Middle frontal gyrus (tissue), 1 donor: Measurements from ENCODE around the gene GJB4.

ENCODE experiments used
- DNase-seq: peaks from one replicate; pipeline ENCODE4 v3.0.0-alpha.2; 2015; ENCODE audit warnings: low spot score; ENCODE audit errors: extremely low spot score

Gene GJB4

DNA sequence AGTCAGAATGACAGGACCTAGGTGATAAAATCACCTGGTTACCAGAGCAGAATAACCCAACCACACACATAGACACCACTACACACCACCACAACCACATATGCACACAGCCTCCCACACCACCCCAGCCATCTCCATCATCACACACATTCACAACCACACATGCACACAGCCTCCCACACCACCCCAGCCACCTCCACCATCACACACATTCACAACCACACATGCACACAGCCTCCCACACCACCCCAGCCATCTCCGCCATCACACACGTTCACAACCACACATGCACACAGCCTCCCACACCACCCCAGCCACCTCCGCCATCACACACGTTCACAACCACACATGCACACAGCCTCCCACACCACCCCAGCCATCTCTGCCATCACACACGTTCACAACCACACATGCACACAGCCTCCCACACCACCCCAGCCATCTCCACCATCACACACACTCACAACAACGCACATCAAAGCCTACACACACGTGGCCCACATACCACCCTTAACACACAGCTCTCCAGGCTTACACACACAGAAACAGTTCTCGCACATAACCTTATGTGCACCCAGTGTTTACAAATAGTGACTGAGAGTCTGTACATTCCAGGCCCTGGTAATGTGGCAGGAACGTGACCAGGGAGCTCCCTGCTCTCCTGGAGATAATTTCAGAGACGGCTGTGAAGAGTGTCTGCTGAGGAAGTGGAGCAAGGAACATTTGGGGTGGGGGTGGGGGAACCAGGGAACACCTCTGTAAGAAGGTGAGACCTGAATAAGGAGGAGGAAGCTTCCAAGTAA is 18.2 kb downstream of the GJB4 start:
- no peak for DNase-seq

- no peak for DNase-seq
Observed at GRCh38 chr1:34778381-34778780, 18.8 kb downstream of the GJB4 start.

DNA sequence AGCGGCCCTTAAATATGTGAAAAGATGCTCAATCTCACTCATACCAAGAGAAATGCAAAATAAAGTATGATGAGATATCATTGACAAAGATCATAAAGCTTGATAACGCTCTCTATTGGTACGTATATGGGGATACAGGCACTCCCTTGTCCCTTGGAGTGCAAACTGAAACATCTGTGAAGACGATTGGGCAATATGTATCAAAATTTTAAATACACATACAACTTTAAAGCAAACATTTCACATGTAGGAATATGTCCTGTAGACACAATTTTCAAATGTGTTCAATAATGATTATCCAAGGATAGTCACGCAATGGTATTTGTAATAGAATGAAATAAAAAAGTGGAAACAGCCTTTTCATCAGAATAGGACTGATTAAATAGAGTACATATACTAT is 19.5 kb downstream of the GJB4 start:
- no peak for DNase-seq

- no peak for DNase-seq
Observed at GRCh38 chr1:34779526-34779925, 20.0 kb downstream of the GJB4 start.

DNA sequence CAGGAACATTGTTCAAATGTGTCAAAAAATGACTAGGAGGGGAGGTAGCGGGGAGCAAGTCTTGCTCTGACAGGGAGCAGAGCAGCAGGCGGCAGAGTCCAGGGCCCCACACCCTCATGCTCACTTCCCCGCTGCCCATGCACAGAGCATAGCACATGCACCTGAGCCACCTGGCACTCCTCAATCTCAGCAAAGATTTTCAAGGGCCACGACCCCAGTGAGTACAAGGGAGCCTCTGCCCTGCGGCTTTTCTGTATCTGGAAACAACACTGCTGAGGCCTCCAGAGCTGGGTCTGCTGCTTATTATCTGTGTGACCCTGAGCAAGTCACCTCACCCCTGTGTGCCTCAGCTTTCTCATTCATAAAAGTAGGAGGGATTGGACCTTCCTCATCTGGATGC is 20.4 kb downstream of the GJB4 start:
- no peak for DNase-seq

- no peak for DNase-seq
Observed at GRCh38 chr1:34780528-34780927, 21.0 kb downstream of the GJB4 start.

DNA sequence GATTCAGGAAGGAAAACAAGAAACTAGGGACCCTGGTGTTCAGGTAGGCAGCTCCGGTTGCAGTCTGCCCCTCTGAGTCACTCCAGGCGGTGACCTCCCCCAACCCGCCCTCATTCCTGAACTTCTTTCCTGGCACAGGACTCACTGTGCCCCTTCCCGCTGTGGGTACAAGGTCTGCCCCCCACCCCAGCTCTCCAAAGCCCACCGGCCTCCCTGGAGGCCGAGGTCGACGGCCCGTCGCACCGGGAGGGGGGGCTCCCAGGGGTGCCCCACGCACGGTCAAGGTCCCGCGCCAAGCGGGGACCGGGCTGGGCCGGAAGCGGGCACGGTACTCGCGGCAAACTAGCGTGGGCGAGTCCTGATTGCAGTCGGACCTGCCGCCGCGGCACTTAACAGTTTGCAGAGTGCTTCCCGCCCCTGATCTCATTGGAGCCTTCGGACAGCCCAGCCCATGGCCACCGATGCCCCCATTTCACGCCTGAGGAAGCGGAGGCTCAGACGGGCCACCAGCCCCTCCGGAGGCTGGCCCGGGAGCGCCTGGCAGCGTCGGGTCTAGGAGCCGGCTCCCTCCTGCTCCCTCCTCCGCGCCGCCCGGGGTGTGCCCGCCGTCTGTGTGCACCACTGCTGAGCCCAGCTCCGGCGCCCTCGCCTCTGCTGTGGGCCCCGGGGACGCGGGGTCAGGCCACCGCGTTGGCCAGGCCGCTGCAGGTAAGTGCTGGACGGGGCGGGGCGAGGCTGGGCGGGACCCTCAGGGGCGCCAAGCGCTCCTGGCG is 21.7 kb downstream of the GJB4 start, which contains the start of gene GJB3:
Gene GJB3 (plus strand): TSS at position 144 of the 773 bp plus-strand sequence. CDS start 3,549 bp downstream, outside the sequence.
- no peak for DNase-seq

- no peak for DNase-seq
Observed at GRCh38 chr1:34781844-34782391, 22.4 kb downstream of the GJB4 start.

DNA sequence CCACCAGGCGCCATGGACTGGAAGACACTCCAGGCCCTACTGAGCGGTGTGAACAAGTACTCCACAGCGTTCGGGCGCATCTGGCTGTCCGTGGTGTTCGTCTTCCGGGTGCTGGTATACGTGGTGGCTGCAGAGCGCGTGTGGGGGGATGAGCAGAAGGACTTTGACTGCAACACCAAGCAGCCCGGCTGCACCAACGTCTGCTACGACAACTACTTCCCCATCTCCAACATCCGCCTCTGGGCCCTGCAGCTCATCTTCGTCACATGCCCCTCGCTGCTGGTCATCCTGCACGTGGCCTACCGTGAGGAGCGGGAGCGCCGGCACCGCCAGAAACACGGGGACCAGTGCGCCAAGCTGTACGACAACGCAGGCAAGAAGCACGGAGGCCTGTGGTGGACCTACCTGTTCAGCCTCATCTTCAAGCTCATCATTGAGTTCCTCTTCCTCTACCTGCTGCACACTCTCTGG is 25.2 kb downstream of the GJB4 start:
- DNase-seq: no peak

DNA sequence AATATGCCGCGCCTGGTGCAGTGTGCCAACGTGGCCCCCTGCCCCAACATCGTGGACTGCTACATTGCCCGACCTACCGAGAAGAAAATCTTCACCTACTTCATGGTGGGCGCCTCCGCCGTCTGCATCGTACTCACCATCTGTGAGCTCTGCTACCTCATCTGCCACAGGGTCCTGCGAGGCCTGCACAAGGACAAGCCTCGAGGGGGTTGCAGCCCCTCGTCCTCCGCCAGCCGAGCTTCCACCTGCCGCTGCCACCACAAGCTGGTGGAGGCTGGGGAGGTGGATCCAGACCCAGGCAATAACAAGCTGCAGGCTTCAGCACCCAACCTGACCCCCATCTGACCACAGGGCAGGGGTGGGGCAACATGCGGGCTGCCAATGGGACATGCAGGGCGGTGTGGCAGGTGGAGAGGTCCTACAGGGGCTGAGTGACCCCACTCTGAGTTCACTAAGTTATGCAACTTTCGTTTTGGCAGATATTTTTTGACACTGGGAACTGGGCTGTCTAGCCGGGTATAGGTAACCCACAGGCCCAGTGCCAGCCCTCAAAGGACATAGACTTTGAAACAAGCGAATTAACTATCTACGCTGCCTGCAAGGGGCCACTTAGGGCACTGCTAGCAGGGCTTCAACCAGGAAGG is 25.8 kb downstream of the GJB4 start:
- DNase-seq: no peak

GRCh38 chr1:34785875-34786470 is 26.4 kb downstream of the GJB4 start:
- DNase-seq: no peak

DNA sequence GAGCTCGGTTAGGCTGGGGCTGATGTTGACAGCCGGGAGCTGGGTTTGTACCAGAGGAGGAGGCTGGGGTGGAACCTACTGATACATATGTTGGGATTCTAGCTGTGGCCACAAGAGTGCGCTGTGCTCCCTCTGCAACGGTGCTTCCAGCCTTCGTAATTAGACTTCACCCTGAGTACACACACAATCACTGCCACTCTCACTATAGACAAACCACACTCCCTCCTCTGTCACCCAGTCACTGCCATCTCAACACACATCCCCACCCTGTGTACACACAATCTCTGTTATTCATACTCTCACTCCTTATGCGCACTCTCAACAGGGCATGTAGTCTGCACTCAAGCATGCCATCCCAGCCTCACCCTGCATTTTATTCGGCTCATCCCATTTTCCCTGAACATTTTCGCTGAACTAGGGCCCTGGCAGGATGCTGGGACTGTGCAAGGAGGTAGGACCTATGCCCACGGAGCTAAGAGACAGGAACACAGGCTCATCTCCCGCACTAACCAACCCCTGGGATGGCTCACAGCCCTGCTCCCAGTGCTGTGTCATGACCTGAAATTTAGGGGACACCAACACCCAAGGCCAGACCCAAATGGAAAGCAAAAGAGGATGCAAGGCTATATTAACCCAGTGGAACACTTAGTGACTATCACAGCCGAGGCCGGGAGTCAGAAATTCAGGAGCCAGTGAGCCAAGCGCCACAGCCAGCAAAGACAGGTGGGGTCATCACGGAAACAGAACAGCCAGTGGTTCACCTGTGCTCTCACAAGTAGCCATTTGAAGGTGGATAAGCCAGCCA is 27.2 kb downstream of the GJB4 start:
- DNase-seq: peak; percentile 66

GRCh38 chr1:34787461-34788420 is 28.2 kb downstream of the GJB4 start:
- no peak for DNase-seq

- DNase-seq: no peak
Observed at GRCh38 chr1:34790985-34791384, 31.4 kb downstream of the GJB4 start.

DNA sequence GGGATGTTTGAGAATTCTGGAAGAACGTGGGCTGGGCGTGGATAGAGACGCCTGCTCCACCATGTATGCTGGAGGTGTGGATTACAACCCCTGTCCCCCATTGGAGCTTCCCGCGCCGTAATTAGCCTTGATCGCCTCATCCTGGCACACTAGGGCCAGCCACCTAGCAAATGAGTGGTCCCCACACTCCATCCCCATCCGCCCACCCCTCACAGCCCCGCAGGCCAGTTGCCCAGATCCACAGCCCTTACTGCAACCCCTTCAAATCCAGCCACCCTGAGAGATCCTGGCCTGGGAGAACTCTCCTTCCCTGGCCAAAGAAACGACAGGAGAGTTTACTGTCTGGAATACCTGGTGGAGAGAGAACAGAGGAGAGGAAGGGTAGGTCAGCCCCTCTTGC is 32.9 kb downstream of the GJB4 start:
- DNase-seq: no peak

DNA sequence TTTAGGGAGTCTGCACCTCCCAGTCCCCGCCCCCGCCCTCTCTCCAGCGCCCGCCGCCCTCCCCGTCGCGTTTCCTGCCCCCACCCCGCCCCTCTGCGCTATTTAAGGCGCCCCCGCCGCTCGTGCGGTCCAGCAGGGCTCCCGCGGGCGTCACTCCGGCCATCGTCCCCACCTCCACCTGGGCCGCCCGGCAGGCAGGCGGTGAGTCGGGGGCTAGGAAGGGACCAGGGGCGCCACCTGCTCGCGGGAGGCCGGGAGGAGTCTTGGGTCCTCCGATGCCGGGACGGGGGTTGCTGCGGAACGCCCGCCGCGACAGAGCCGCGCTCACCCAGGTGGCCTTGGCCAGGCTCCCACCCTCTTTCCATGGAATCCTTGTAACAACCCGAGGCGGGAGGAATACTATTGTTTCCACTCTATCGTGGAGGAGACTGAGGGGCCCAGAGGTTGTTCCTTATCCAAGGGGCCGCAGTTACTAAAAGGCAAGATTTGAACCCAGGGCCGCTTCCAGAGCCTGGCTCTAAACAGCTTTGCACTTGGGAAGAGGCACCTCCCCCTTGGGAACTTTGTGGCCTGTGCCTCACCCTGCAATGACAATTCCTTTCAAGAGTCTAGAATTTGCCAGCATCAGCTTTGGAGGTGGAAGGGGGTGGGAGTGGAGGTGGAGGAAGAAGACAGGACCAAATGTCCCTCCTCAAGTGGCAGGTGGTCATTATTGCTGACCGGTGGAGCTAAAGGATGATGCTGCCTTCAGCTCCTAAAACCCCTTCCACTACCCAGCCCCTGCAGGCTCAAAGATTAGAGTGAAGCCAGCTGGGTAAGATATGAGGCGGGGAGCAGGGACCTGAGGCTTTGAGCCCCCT is 33.6 kb downstream of the GJB4 start, which contains the start of gene GJA4:
Gene GJA4 (plus strand): TSS at position 132 of the 860 bp plus-strand sequence. CDS start 1,215 bp downstream, outside the sequence.
- no peak for DNase-seq

DNA sequence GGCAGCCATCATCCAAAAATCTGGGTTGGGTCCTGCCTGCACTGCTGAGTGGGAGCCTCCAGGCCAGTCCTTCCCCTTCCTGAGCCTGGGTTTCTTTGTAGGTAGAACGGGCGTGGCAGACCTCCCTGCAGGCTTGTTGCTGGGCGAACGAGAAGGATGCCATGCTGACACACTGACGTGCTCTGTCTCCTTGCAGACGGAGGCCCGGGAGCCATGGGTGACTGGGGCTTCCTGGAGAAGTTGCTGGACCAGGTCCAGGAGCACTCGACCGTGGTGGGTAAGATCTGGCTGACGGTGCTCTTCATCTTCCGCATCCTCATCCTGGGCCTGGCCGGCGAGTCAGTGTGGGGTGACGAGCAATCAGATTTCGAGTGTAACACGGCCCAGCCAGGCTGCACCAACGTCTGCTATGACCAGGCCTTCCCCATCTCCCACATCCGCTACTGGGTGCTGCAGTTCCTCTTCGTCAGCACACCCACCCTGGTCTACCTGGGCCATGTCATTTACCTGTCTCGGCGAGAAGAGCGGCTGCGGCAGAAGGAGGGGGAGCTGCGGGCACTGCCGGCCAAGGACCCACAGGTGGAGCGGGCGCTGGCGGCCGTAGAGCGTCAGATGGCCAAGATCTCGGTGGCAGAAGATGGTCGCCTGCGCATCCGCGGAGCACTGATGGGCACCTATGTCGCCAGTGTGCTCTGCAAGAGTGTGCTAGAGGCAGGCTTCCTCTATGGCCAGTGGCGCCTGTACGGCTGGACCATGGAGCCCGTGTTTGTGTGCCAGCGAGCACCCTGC is 34.7 kb downstream of the GJB4 start:
- DNase-seq: no peak
